A673 (cell line): ENCODE measurements around the gene VPS4A. TPM values are rescaled to one million over a fixed set of nuclear protein-coding genes. Genes with fewer than 3 reads are reported as not detected.
A peak's percentile ranks its signal among the peaks of the same experiment; 100 is the strongest.

ENCODE experiments used
- BruUV-seq: library from RNA; stranded (reverse); fragments of 400-500 nt; replicated peaks from 2 replicates; lab custom pipeline; 2021; lab: Mats Ljungman, UMichigan
- CTCF ChIA-PET: fragments of 300-600 bp; sonication (Branson Sonifier 250); formaldehyde crosslinking; loops from one replicate; lab custom pipeline; 2022; ENCODE audit warnings: antibody characterized with exemption; lab: Charles Lee
- POLR2A ChIA-PET: fragments of 300-600 bp; sonication (Branson Sonifier 250); formaldehyde crosslinking; loops from one replicate; lab custom pipeline; 2022; ENCODE audit warnings: antibody characterized with exemption; ENCODE audit not compliant: low non-redundant PET; lab: Charles Lee
- DNase-seq: peaks from one replicate; pipeline ENCODE4 v3.0.0-alpha.2; 2015; ENCODE audit warnings: low spot score
- H3K27ac ChIP-seq: fragments of 200-600 bp; sonication (generic); 2 replicates; pipeline ENCODE4 v1.5.1; 2016; ENCODE audit warnings: mixed run types, low read depth, mild to moderate bottlenecking, mixed read lengths, antibody characterized with exemption, low read length; ENCODE audit not compliant: poor library complexity, severe bottlenecking
- H3K27me3 ChIP-seq: fragments of 200-600 bp; sonication (generic); replicated peaks from 2 replicates; pipeline ENCODE4 v1.6.1; 2017; ENCODE audit warnings: mixed run types, low read depth, mild to moderate bottlenecking, mixed read lengths, antibody characterized with exemption, low read length; ENCODE audit not compliant: insufficient read depth, poor library complexity
- H3K36me3 ChIP-seq: fragments of 200-600 bp; sonication (generic); 2 replicates; pipeline ENCODE4 v1.6.1; 2016; ENCODE audit warnings: mixed run types, mild to moderate bottlenecking, mixed read lengths, antibody characterized with exemption, low read length; ENCODE audit not compliant: insufficient read depth, poor library complexity, severe bottlenecking
- H3K4me1 ChIP-seq: fragments of 200-600 bp; sonication (generic); 2 replicates; pipeline ENCODE4 v1.6.1; 2017; ENCODE audit warnings: mixed run types, mild to moderate bottlenecking, mixed read lengths, antibody characterized with exemption, low read length; ENCODE audit not compliant: insufficient read depth, poor library complexity, severe bottlenecking
- H3K4me3 ChIP-seq: fragments of 200-600 bp; sonication (generic); 2 replicates; pipeline ENCODE4 v1.5.1; 2016; ENCODE audit warnings: low read depth, mixed run types, mild to moderate bottlenecking, mixed read lengths, low read length; ENCODE audit not compliant: poor library complexity, severe bottlenecking
- H3K9me3 ChIP-seq: fragments of 200-600 bp; sonication (generic); 2 replicates; pipeline ENCODE4 v1.6.1; 2016; ENCODE audit warnings: mixed run types, low read depth, mild to moderate bottlenecking, mixed read lengths, antibody characterized with exemption, low read length; ENCODE audit not compliant: poor library complexity, severe bottlenecking
- EZH2 ChIP-seq: fragments of 200-600 bp; sonication (generic); IDR thresholded peaks from 2 replicates; pipeline ENCODE4 v1.6.1; 2017; ENCODE audit warnings: borderline replicate concordance, low read depth, mild to moderate bottlenecking, mixed read lengths, antibody characterized with exemption, low read length; ENCODE audit not compliant: poor library complexity, severe bottlenecking
- intact Hi-C: fragments of 100-400 bp; cut with micrococcal nuclease; formaldehyde crosslinking; loops from one replicate; pipeline ENCODE4 v1.10.0; 2022; ENCODE audit not compliant: unreplicated experiment
- total RNA-seq: library from RNA; stranded (reverse); gene quantifications from 2 replicates; pipeline ENCODE4 v1.2.3, GENCODE V29; 2021
- TF ChIP-seq, protein P1 (sequence below): fragments of 300-800, 200-600 bp; sonication (generic); conservative IDR thresholded peaks from 2 replicates; pipeline ENCODE4 v1.5.1; 2017; ENCODE audit warnings: low read depth, mild to moderate bottlenecking, antibody characterized with exemption, low read length, moderate library complexity, mixed read lengths

The VPS4A gene
- total RNA-seq, 1 experiment from 2014 or later = 50.4 TPM

DNA sequence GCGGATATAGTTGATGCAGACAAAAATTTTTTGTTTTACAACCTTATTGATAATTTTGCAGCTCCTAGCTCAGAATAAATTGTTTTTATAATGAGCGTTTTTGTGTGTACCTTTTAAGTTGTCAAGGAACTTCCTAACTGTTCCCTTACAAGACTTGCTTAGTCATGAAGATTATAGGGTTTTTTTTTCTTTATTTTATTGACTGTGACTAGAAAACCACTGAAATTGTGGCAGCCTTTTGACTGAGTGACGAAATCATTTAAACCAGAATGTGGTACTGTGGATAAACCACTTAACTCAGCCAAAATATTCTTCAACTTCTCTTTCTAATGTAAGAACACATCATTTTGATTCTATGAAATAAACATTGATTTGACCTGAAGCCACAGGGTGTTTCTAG, 40.8 kb upstream of the VPS4A start:
- Histone ChIP-seq H3K27me3 (no peaks in the 10 kb centered on the region), H3K36me3 (no peaks in the 10 kb centered on the region), H3K27ac (peak overlapping the region; percentile 67), H3K4me1 (peaks cover 30% of the 10 kb centered on the region), H3K4me3 (no peak overlapping the region), H3K9me3 (no peaks in the 10 kb centered on the region)
- TF ChIP-seq, protein P1, sequence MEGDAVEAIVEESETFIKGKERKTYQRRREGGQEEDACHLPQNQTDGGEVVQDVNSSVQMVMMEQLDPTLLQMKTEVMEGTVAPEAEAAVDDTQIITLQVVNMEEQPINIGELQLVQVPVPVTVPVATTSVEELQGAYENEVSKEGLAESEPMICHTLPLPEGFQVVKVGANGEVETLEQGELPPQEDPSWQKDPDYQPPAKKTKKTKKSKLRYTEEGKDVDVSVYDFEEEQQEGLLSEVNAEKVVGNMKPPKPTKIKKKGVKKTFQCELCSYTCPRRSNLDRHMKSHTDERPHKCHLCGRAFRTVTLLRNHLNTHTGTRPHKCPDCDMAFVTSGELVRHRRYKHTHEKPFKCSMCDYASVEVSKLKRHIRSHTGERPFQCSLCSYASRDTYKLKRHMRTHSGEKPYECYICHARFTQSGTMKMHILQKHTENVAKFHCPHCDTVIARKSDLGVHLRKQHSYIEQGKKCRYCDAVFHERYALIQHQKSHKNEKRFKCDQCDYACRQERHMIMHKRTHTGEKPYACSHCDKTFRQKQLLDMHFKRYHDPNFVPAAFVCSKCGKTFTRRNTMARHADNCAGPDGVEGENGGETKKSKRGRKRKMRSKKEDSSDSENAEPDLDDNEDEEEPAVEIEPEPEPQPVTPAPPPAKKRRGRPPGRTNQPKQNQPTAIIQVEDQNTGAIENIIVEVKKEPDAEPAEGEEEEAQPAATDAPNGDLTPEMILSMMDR = no peak
- TF ChIP-seq EZH2 = no peak
- intact Hi-C loops = no loop called here
- CTCF ChIA-PET = no interaction called here
- POLR2A ChIA-PET = no interaction called here
- BruUV-seq = no TSS peak
- peak; percentile 38 for DNase-seq

DNA sequence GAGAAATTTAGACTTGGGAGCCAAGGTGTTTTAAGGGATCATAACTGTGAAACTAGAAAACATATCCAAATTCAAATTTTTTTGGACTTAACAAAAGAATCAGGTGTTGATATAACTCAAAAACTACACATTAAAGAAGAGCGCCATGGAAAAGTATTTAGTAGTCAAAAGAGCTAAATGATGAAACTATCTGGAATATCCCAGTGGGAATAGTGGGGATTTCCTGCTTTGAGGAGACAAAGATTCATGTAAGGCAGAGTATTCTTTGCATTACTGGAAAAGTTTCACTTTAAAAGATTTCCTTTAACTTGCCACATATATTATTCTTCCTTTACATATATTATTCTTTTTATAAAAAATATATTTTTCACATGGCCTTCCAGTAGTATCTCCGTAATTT, 40.3 kb upstream of the VPS4A start:
- CTCF ChIA-PET = no interaction called here
- no TSS peak for BruUV-seq
- no peaks in the 10 kb centered on the region for H3K27me3 ChIP-seq
- no peak overlapping the region for H3K4me3 ChIP-seq
- H3K27ac ChIP-seq = peak overlapping the region; percentile 67
- DNase-seq = peak; percentile 34
- peaks cover 34% of the 10 kb centered on the region for H3K4me1 ChIP-seq
- H3K9me3 ChIP-seq = no peaks in the 10 kb centered on the region
- intact Hi-C loops = no loop called here
- TF ChIP-seq, protein P1 = no peak
- no peak for TF ChIP-seq EZH2
- POLR2A ChIA-PET = no interaction called here
- H3K36me3 ChIP-seq = no peaks in the 10 kb centered on the region

DNA sequence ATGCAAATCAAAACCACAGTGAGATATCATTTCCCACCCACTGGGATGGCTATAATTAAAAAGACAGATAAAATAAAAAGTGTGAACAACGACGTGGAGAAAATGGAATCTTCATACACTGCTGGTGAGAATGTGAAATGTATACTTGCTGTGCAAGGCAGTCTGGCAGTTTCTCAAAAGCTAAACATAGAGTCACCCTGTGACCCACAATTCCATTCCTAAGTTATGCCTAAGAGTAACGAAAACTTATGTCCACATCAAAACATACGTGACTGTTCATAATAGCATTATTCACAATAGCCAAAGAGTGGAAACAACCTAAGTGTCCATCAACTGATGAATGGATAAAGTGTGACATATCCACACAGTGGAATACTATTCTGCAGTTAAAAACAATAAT, 38.1 kb upstream of the VPS4A start:
- Histone ChIP-seq H3K4me1 (peaks cover 50% of the 10 kb centered on the region), H3K36me3 (no peaks in the 10 kb centered on the region), H3K27me3 (no peaks in the 10 kb centered on the region), H3K27ac (no peak overlapping the region), H3K9me3 (no peaks in the 10 kb centered on the region), H3K4me3 (no peak overlapping the region)
- ChIA-PET CTCF (no interaction called here), POLR2A (no interaction called here)
- intact Hi-C loops = no loop called here
- TF ChIP-seq, protein P1 = no peak
- TF ChIP-seq EZH2 = no peak
- no peak for DNase-seq
- BruUV-seq = no TSS peak
